IMR-90 (cell line): ENCODE data around the gene C11orf21. TPM values are rescaled to one million over a fixed set of nuclear protein-coding genes. Genes with fewer than 3 reads are reported as not detected.
A peak's percentile ranks its signal among the peaks of the same experiment; 100 is the strongest.

Source experiments
- ATAC-seq: fragments of 200-7000 bp; cut with Tn5 transposase; 2 replicates; pipeline ENCODE4 v1.9.1; 2020; ENCODE audit warnings: low read depth, mild to moderate bottlenecking, moderate library complexity
- BruUV-seq: library from RNA; stranded (reverse); fragments of 400-500 nt; replicated peaks from 2 replicates; lab custom pipeline; 2021; lab: Mats Ljungman, UMichigan
- CTCF ChIA-PET: fragments of 300-600 bp; formaldehyde crosslinking; extraction: SDS; loops from one replicate; lab custom pipeline; 2021; ENCODE audit warnings: antibody characterized with exemption; lab: Yijun Ruan, JAX
- POLR2A ChIA-PET: fragments of 300-600 bp; sonication (Branson Sonifier 250); formaldehyde crosslinking; loops from one replicate; lab custom pipeline; 2022; ENCODE audit warnings: antibody characterized with exemption; ENCODE audit not compliant: unreplicated experiment; lab: Charles Lee
- DNase-seq: peaks from one replicate; pipeline ENCODE4 v3.0.0; 2013
- H2AFZ ChIP-seq: replicated peaks from 2 replicates; pipeline ENCODE3; 2013; ENCODE audit warnings: low read length, mild to moderate bottlenecking; ENCODE audit not compliant: poor library complexity
- H2AK5ac ChIP-seq: 2 replicates; pipeline ENCODE4 v1.6.1; 2013; ENCODE audit warnings: low read depth, low read length, inconsistent platforms
- H2AK9ac ChIP-seq: replicated peaks from 2 replicates; pipeline ENCODE3; 2013; ENCODE audit warnings: mild to moderate bottlenecking, low read depth, low read length, moderate library complexity; ENCODE audit not compliant: poor library complexity
- H2BK120ac ChIP-seq: 2 replicates; pipeline ENCODE4 v1.6.1; 2013; ENCODE audit warnings: low read depth, low read length, inconsistent platforms
- H2BK15ac ChIP-seq: 3 replicates; pipeline ENCODE4 v1.6.1; 2013; ENCODE audit warnings: low read depth, low read length, inconsistent platforms
- H2BK20ac ChIP-seq: 2 replicates; pipeline ENCODE4 v1.6.1; 2013; ENCODE audit warnings: low read depth, mild to moderate bottlenecking, inconsistent platforms, low read length, moderate library complexity
- H2BK5ac ChIP-seq: 2 replicates; pipeline ENCODE4 v1.6.1; 2013; ENCODE audit warnings: mild to moderate bottlenecking, low read depth, low read length, inconsistent platforms; ENCODE audit not compliant: poor library complexity, severe bottlenecking
- H3K14ac ChIP-seq: replicated peaks from 2 replicates; pipeline ENCODE4 v1.6.1; 2013; ENCODE audit warnings: low read depth, low read length, inconsistent platforms
- H3K18ac ChIP-seq: 2 replicates; pipeline ENCODE4 v1.6.1; 2013; ENCODE audit warnings: low read depth, low read length, control low read depth
- H3K23ac ChIP-seq: 2 replicates; pipeline ENCODE4 v1.6.1; 2013; ENCODE audit warnings: low read depth, low read length, inconsistent platforms
- H3K27ac ChIP-seq: 2 replicates; pipeline ENCODE4 v1.5.1; 2013; ENCODE audit warnings: mild to moderate bottlenecking, control low read depth, low read length; ENCODE audit not compliant: insufficient read depth
- H3K27me3 ChIP-seq: 2 replicates; pipeline ENCODE4 v1.6.1; 2013; ENCODE audit warnings: low read length; ENCODE audit not compliant: control insufficient read depth, insufficient read depth
- H3K36me3 ChIP-seq: 2 replicates; pipeline ENCODE4 v1.6.1; 2013; ENCODE audit warnings: low read length, mixed read lengths; ENCODE audit not compliant: control insufficient read depth, insufficient read depth
- H3K4ac ChIP-seq: 2 replicates; pipeline ENCODE4 v1.6.1; 2013; ENCODE audit warnings: low read depth, low read length, inconsistent platforms
- H3K4me1 ChIP-seq: 2 replicates; pipeline ENCODE4 v1.6.1; 2013; ENCODE audit warnings: low read length, mixed read lengths; ENCODE audit not compliant: control insufficient read depth, insufficient read depth
- H3K4me2 ChIP-seq: 2 replicates; pipeline ENCODE4 v1.6.1; 2013; ENCODE audit warnings: low read depth, mild to moderate bottlenecking, control low read depth, low read length, moderate library complexity
- H3K4me3 ChIP-seq: 2 replicates; pipeline ENCODE4 v1.5.1; 2013; ENCODE audit warnings: low read depth, mild to moderate bottlenecking, control low read depth, low read length, moderate library complexity; ENCODE audit not compliant: insufficient read depth
- H3K56ac ChIP-seq: 2 replicates; pipeline ENCODE4 v1.6.1; 2013; ENCODE audit warnings: low read length, inconsistent platforms; ENCODE audit not compliant: insufficient read depth; ENCODE audit errors: extremely low read depth
- H3K79me1 ChIP-seq, 2 experiments: 2 replicates each; pipeline ENCODE4 v1.6.1; 2013; ENCODE audit warnings: low read length in 2 of 2, inconsistent platforms in 1 of 2, low read depth in 1 of 2
- H3K9ac ChIP-seq: 2 replicates; pipeline ENCODE4 v1.6.1; 2013; ENCODE audit warnings: low read depth, low read length, control low read depth
- H3K9me1 ChIP-seq: 2 replicates; pipeline ENCODE4 v1.6.1; 2013; ENCODE audit warnings: low read length, inconsistent platforms; ENCODE audit not compliant: insufficient read depth
- H3K9me3 ChIP-seq: 2 replicates; pipeline ENCODE4 v1.6.1; 2013; ENCODE audit warnings: low read length; ENCODE audit not compliant: control insufficient read depth, insufficient read depth
- H4K20me1 ChIP-seq: 2 replicates; pipeline ENCODE4 v1.6.1; 2013; ENCODE audit warnings: low read length, inconsistent platforms; ENCODE audit not compliant: insufficient read depth
- H4K5ac ChIP-seq: 2 replicates; pipeline ENCODE4 v1.6.1; 2013; ENCODE audit warnings: mild to moderate bottlenecking, low read depth, low read length, control low read depth
- H4K8ac ChIP-seq, 2 experiments: 2 replicates each; pipeline ENCODE4 v1.6.1; 2013; ENCODE audit warnings: low read depth in 2 of 2, low read length in 2 of 2, control low read depth in 1 of 2, inconsistent platforms in 1 of 2
- H4K91ac ChIP-seq: 2 replicates; pipeline ENCODE4 v1.6.1; 2013; ENCODE audit warnings: low read depth, low read length, inconsistent platforms; ENCODE audit not compliant: insufficient read depth
- CEBPB ChIP-seq: IDR thresholded peaks from 2 replicates; pipeline ENCODE4 v1.6.1; 2012; ENCODE audit warnings: low read depth, low read length, improper control_type of control experiment
- CTCF ChIP-seq: conservative IDR thresholded peaks from 2 replicates; pipeline ENCODE4 v1.5.1; 2012; ENCODE audit warnings: mild to moderate bottlenecking, low read depth, low read length, improper control_type of control experiment
- FOS ChIP-seq: fragments of 150-350 bp; IDR thresholded peaks from 2 replicates; pipeline ENCODE4 v1.6.1; 2016; ENCODE audit warnings: low read depth, low read length
- MAZ ChIP-seq: IDR thresholded peaks from 2 replicates; pipeline ENCODE4 v1.6.1; 2012; ENCODE audit warnings: low read depth, mild to moderate bottlenecking, low read length, improper control_type of control experiment, moderate library complexity, borderline replicate concordance
- USF2 ChIP-seq: fragments of 150-350 bp; IDR thresholded peaks from 2 replicates; pipeline ENCODE4 v1.6.1; 2017; ENCODE audit warnings: mild to moderate bottlenecking, antibody characterized with exemption, low read length, low read depth
- WGBS, 2 experiments: methylation state at CpG; one replicate each; pipeline versions ENCODE4 v1.1.5 to v1.1.7; 2013; ENCODE audit warnings: missing lambda C conversion rate in 2 of 2; ENCODE audit not compliant: insufficient read length in 1 of 2; ENCODE audit errors: extremely low coverage in 2 of 2; 5-methylcytosine and 5-hydroxymethylcytosine counted together
- dilution Hi-C: fragments of 300-500 bp; cut with HindIII; formaldehyde crosslinking; loops from one replicate; pipeline ENCODE4 v1.14.3; 2018; ENCODE audit warnings: low sequenced_read_pairs; ENCODE audit not compliant: unreplicated experiment
- in situ Hi-C: fragments of 300-500 bp; cut with MboI; formaldehyde crosslinking; loops from 3 replicates; pipeline ENCODE4 v1.14.3; 2019; ENCODE audit warnings: low sequenced_read_pairs, inconsistent platforms, mixed read lengths
- intact Hi-C: fragments of 100-400 bp; cut with micrococcal nuclease; formaldehyde crosslinking; loops from 2 replicates; pipeline ENCODE4 v1.10.0; 2022
- polyA plus RNA-seq, 3 experiments: library from polyadenylated mRNA; depleted of rRNA; stranded (reverse); fragments of >200 nt; gene quantifications; 2 replicates each; pipeline ENCODE4 v1.2.3, GENCODE V29; 2012; ENCODE audit warnings: low replicate concordance in 1 of 3
- total RNA-seq: library from RNA; depleted of rRNA; stranded (reverse); fragments of >200 nt; gene quantifications from 2 replicates; pipeline ENCODE4 v1.2.3, GENCODE V29; 2012

C11orf21 gene
- total and polyA plus RNA-seq, 2 of the 4 experiments (the other 2 are of a cell fraction): not detected

GRCh38 chr11:2315395-2316168 is 13.9 kb upstream of the C11orf21 start (continued):
- no peak for TF ChIP-seq CEBPB

DNA sequence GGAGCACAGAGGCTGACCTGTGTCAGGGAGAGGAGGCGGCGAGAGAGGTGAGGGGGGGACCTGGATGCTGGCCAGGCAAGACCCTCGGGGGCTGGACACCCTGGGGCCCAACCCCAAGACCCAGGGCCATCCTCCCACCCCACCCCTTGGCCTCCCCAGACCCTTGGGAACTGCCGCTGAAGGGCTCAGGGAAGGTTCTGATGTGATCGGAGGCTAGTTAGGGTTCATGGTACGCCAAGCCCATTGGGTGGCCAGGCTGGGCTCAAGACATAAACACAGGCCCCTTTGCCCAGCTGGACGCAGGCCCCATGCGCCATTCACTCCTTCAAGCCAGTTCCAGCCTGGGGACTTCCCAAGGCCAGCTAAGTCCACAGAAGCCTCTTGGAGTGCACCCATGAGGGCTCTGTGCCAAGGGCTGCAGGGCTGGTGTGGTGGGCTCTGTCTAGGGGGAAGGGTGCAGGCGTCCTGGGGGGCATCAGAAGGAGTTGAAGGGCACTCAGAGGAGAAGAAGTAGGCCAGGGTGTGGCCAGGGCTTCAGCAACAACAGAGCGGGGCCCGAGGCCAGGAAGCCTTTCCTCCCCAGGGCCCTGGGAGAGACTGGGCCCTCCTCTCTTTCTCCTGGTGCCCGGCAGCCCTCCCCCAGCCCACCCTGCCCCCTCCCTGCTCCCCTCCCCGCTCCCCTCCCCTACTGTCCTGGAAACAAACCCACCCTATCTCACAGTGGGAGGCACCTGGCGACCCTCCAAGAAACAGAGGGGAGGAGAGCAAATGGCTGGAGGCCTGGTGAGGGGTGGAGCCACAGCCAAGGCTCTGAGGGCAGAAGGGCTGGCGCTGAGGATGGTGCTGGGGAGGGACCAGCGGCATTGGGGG is 13.0 kb upstream of the C11orf21 start:
- Histone ChIP-seq H2AFZ (peak overlapping the region; percentile 86), H3K36me3 (no peaks in the 10 kb centered on the region)
- no TSS peak for BruUV-seq

More for the DNA sequence above, 13.0 kb upstream of the C11orf21 start:
- Histone ChIP-seq H3K14ac (0 out of 2 replicates have a peak overlapping the region, but pooled peaks have one; percentile 66), H3K23ac (no peak overlapping the region), H2BK5ac (no peak overlapping the region), H4K91ac (peak overlapping the region; percentile 62; the same call in 1 of the 2 replicates), H3K9me1 (peaks cover 6% of the 10 kb centered on the region; the same call in 1 of the 2 replicates), H3K27me3 (peaks cover 3% of the 10 kb centered on the region; the same call in 1 of the 2 replicates), H3K9ac (no peak overlapping the region), H3K27ac (peak overlapping the region; percentile 53; the same call in 1 of the 2 replicates), H3K4me1 (peaks cover 20% of the 10 kb centered on the region), H4K20me1 (no peaks in the 10 kb centered on the region), H2BK120ac (peak overlapping the region; percentile 40; the same call in 1 of the 2 replicates), H3K4me3 (no peak overlapping the region), H3K4me2 (peak overlapping the region; percentile 3; the same call in 1 of the 2 replicates), H3K56ac (no peak overlapping the region), H3K18ac (peak overlapping the region; percentile 55; the same call in 1 of the 2 replicates), H3K79me1 (no peaks in the 10 kb centered on the region), H4K5ac (peak overlapping the region; percentile 94), H2AK5ac (peak overlapping the region; percentile 58), H4K8ac (peak overlapping the region; percentile 88 to 95), H3K9me3 (no peaks in the 10 kb centered on the region; the same call in 1 of the 2 replicates), H3K4ac (peak overlapping the region; percentile 75), H2AK9ac (peak overlapping the region; percentile 93), H2BK20ac (peak overlapping the region; percentile 24; the same call in 1 of the 2 replicates), H2BK15ac (no peak overlapping the region)
- ATAC-seq (peak; percentile 82), DNase-seq (peak; percentile 60)
- 11% methylated on average over 2 of the region's 16 CpGs; no CpG with 5 or more reads in 1 of the 2 experiments for WGBS, 2 experiments
- ChIA-PET POLR2A (no interaction called here), CTCF (no interaction called here)
- dilution Hi-C loops (no loop called here), in situ Hi-C loops (loop anchor here (5.0 kb wide), 1 partner anchor 103 kb away; no protein-coding TSS in a partner anchor), intact Hi-C loops (no loop called here)
- TF ChIP-seq FOS: no peak
- TF ChIP-seq USF2: no peak
- TF ChIP-seq MAZ: peak; percentile 18; the same call in 1 of the 2 replicates
- no peak for TF ChIP-seq CEBPB
- no peak for TF ChIP-seq CTCF
